Measurements from ENCODE around the gene SPATA25.

GRCh38 chr20:45880988-45881788, 6.2 kb downstream of the SPATA25 start, which contains the start of gene ZSWIM1:
- TF ChIP-seq POLR2A (IDR thresholded peaks at IDR 0.05; ENCODE audit: low read depth, low read length) = peak; percentile 95
- no peak for TF ChIP-seq CTCF (IDR thresholded peaks at IDR 0.05; ENCODE audit: extremely low read depth in 1 of 2, insufficient read depth in 1 of 2, low read depth in 1 of 2, low read length in 2 of 2)
- peak; percentile 88 for TF ChIP-seq POLR2AphosphoS5 (IDR thresholded peaks at IDR 0.05; ENCODE audit: insufficient read depth, low read depth, low read length)
- TF ChIP-seq GATA2 (IDR thresholded peaks at IDR 0.05; ENCODE audit: insufficient read depth, insufficient read length, low read depth, low read length) = no peak
- no peak for TF ChIP-seq EZH2 (IDR thresholded peaks at IDR 0.05; ENCODE audit: borderline replicate concordance, low read depth, low read length, severe bottlenecking)
- TF ChIP-seq JUN (IDR thresholded peaks at IDR 0.05; ENCODE audit: borderline replicate concordance, insufficient read depth, insufficient read length, low read depth) = no peak
- TF ChIP-seq, protein P1, sequence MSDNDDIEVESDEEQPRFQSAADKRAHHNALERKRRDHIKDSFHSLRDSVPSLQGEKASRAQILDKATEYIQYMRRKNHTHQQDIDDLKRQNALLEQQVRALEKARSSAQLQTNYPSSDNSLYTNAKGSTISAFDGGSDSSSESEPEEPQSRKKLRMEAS (IDR thresholded peaks at IDR 0.05; ENCODE audit: insufficient read depth, insufficient read length) = no peak
- no peak for TF ChIP-seq MYC (IDR thresholded peaks at IDR 0.05; ENCODE audit: low read depth, low read length)
